CD4-positive, alpha-beta T cell treated with Interleukin-1 beta for 1 hour (primary cell): ENCODE results near the gene SUGCT.

Source experiments
- DNase-seq, 2 donors: peaks; one replicate each; pipeline ENCODE4 v3.0.0-alpha.2; 2020 to 2022

SUGCT gene

GRCh38 chr7:40276061-40276460, 141.3 kb downstream of the SUGCT start:
- DNase-seq = no peak

DNA sequence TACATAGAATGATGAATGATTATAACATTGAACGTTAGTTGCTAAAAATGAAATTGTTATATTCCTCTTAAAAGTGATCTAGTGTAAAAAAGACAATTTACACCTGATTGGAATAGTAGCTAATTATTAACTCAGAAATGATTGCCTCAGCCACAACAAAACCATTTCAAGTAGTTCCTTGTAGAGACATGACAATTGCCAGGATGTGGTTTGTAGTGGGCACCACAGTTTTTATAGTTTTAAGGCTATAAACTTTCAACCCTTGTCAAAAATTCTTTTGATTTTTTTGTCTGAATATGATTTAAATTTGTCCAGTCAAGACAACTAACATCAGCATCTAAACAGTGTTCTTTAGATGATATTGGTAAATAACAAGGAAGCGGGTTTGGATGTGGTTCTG, 145.2 kb downstream of the SUGCT start:
- DNase-seq = no peak

DNA sequence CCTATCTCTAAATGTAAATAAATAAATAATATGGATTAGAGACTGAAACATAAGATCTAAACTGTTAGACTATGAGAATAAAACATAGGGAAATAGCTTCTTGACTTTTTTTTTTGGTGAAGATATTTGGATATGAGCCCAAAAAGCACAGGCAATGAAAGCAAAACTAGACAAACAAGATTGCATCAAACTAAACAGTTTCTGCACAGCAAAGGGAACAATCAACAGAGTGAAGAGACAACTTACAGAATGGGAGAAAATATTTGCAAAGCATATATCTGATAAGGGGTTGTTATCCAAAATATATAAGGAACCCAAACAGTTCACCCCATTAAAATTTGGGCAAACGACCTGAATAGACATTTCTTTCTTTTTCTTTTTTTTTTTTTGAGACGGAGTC, 148.1 kb downstream of the SUGCT start:
- no peak for DNase-seq

GRCh38 chr7:40283391-40283790, 148.6 kb downstream of the SUGCT start:
- DNase-seq = no peak

DNA sequence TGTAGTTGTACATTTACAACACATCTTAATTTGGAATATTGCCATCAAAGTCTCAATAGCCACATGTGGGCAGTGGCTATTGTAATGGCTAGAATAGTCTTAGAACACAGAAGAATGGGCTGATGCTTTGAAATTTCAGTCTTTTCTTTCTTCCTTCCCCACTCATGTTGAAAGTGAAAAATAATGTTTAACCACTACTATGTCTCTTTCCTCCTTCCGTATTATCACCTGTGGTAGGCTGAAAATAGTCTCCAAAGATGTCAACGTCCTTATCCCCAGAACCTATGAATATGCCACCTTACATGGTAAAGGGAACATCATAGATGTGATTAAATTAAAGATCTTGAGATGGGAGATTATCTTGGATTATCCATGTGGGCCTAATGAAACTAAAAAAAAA, 154.0 kb downstream of the SUGCT start:
- DNase-seq = no peak

DNA sequence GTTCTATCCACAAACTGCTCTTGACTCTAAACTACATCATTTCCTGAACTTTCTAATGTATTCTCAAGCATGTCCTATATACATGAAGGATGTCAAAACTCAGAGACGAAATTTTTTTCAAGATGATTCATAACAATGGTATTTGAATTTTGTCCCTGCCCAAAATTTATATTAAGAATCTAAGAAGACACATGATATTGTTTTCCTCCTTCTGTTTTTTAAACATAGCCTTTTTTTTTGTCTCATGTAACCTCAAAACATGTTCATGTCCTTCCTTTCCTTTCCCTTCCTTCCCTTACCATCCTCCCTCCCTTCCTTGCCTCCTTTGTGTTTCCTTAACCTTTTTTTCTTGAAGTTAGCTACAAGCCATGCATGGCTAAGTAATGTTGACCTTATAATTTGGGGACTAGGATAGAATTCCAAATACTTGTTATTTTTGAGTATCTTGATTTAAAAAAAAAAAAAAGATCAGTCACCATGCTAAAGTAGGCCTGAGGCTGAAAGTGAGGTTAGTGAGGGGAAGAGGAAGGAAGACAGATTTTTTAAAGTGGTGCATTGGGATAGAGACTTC, 163.0 kb downstream of the SUGCT start:
- no peak for DNase-seq

DNA sequence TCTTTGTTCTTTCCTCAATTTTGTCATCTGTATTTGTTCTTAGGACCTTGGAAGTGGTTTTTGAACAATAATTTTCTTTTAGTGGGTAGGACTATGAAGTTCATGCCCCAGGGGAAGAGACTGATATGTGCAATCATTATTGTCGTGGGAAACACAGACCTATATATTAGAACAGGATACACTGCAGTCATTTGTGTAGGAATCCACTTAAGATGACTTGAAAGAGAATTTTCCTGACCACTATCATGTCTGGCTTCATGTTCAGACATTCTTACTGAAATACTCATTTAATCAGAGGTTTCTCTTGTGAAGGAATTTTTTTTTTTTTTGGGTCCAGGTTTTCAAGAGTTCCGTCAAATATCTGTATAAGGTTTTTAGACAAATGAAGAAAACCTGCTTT, 163.6 kb downstream of the SUGCT start:
- no peak for DNase-seq

- no peak for DNase-seq
Measured at GRCh38 chr7:40299097-40299496, 164.3 kb downstream of the SUGCT start.

- no peak for DNase-seq
Measured at GRCh38 chr7:40300146-40300670, 165.4 kb downstream of the SUGCT start.

GRCh38 chr7:40301486-40302068, 166.8 kb downstream of the SUGCT start:
- no peak for DNase-seq

- no peak for DNase-seq
Measured at GRCh38 chr7:40303996-40304395, 169.2 kb downstream of the SUGCT start.

DNA sequence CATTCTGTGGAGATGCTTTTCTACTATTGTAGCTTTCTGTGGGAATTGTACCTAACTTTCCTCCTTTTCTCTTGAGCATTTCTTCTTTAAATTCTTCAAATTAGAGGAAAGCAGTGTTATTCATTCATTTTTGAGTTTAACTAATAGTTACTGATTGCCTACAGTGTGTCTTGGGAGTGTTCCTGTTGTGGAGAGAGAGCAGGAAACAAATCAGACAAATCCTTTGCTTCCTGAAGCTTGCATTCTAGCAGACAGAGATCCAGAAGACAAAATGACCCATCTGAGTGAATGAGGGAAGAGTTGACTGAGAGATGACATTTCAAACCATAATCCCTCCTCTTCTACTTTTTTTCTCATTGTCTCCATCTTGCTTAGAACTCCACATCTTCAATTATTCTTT, 170.4 kb downstream of the SUGCT start:
- DNase-seq = no peak

DNA sequence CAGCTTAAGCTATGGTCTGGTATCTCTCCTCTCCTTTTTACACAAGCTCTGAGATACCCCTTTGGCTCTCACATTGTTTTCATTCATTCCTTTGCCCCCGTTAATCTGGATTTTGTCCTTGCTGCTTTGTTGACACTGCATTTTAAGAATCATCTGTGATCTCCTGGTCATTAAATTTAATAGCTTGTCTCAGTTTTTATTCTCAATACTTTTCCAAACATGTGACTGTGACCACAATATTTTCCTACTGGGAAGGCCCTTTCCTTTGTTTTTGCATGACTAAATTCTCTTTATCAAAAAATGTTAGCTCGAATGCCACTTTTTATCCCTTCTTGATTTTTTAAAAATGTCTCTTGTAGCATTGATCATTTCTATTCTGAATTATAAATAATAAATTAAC, 171.2 kb downstream of the SUGCT start:
- no peak for DNase-seq

GRCh38 chr7:40306596-40306995, 171.8 kb downstream of the SUGCT start:
- no peak for DNase-seq

GRCh38 chr7:40310258-40310657, 175.5 kb downstream of the SUGCT start:
- no peak for DNase-seq

DNA sequence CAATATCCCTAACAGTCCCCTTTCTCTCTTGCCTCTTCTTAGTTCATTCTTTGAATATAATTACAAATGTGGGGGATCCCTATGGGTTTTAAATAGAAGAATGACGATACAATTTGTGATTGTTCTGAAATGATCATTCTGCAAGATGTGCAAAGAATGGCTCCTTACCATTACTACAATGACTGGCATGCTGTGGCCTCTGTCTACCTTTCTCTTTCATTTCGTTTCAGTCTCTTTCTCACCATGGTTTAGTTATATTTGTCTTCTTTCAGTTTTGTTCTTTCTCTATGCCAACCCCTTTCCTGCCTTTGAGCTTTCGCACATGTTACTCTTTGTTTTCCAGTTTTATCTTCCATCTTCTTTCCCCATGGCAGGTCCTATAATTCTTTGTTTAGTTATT, 176.5 kb downstream of the SUGCT start:
- no peak for DNase-seq

DNA sequence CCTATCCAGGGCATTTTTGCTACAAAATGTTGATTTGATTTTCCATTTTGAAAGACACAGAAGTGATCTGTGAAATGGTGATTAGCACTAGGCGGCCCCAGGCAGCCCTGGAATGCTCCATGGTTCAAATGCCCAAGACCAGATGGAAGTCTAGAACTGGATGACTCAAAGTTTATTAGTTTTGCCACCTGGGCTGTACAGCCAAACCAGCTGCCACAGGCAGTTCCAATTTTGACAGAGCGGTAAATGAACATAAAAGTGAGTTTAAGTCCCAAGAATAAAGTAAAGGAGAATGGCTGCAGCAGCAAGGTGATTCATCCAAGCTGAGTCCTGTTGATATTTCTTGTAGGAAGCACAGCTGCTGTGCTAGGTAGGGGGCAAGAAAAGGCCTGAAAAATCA, 180.5 kb downstream of the SUGCT start:
- no peak for DNase-seq

GRCh38 chr7:40316176-40316575, 181.4 kb downstream of the SUGCT start:
- DNase-seq = no peak

GRCh38 chr7:40324914-40325313, 190.1 kb downstream of the SUGCT start:
- DNase-seq = no peak

- no peak for DNase-seq
Measured at GRCh38 chr7:40327113-40327512, 192.3 kb downstream of the SUGCT start.

- DNase-seq = no peak
Measured at GRCh38 chr7:40327873-40328272, 193.1 kb downstream of the SUGCT start.

DNA sequence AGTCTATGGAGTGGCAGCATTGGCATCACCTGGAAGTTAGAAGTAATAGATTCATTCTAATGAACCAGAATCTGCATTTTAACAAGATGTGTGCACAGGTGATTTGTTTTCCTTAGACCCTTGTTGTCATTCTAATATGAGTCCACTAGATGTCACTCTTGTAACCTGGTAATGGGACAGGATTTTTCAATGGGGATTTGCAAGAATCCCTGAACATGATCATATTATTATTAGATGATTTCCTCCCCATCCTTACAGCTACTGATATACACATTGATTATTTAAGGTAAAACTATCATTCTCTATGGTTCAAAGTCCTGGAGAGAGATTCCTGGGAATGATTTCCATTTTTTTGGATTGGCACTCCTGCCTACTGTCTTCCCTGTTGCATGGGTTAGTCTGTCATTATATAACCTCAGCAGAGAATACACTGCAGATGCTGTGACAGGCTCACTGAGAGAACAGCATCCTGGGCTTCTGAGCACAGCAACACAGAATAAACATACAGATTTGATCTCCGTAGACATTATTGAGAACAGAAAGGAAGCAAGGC, 194.9 kb downstream of the SUGCT start:
- peak in 1 of 2 donors; percentile 25 for DNase-seq

DNA sequence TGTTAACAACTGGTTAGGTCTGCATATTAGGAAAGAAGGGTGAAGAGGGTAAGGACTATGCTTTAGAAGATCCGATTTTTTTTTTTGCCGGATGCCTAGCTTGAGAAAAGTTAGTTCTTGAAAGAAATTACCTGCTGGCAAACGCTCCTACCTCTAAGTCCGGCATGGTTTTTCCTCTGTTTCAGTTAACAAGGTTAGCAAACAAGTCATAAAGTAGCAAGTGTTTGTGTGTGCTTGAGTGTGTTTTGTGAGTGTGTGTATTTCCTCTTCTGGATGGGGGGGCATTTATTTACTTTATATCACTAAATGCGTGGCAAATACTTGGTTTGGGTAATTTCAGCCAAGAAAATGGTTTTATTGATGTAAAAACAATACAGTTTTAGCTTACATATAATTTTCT, 195.6 kb downstream of the SUGCT start:
- no peak for DNase-seq

DNA sequence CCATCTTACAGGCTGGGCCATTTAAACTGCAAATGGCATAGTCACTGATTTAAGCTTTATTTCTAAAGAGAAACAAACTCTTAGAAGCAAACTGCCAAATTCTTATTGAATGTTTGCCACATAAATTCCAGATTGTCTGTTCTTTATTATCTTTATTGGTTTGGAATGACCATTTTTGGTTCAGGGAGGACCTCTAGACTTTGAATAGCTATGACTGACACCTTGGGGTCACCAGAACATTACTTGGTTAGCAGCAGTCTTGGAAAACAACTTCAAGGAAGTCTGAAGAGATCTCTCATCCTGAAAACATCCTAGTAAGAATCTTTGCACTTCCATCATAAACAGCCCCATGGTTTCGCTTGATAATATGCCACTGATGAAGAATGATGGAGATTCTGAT, 197.1 kb downstream of the SUGCT start:
- DNase-seq = no peak

DNA sequence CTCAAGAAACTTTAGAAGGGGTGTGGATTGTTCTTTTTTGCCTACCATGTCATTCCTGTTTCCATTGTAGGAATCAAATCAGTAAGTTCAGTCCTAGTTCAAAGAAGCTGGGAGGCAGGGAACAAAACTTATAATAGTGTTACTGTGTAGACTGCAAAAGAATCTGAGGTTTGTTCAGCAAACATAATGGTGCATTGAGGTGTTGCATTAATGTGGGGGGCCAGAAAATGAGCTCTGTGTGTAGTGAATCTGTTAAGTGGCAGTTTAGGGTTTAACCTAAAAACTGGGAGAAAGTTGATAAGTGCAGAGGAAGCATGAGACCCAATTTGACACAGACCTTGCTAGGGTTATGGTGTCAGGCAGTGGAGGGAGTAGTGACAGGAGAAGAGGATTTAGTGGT, 197.7 kb downstream of the SUGCT start:
- DNase-seq = no peak
